Transverse colon (tissue), 4 donors: Measurements from ENCODE around the gene ATP1A4. TPM values are rescaled to one million over a fixed set of nuclear protein-coding genes. Genes with fewer than 3 reads are reported as not detected.

Experiments
- DNase-seq: peaks from one replicate; pipeline ENCODE4 v3.0.0-alpha.2; 2019
- H3K27ac ChIP-seq, 4 donors: fragments of 200-600 bp; sonication (generic); 2 replicates each; pipeline ENCODE4 v1.5.1; 2016 to 2018; ENCODE audit warnings: inconsistent platforms in 4 of 4
- H3K27me3 ChIP-seq: fragments of 200-600 bp; sonication (generic); 2 replicates; pipeline ENCODE4 v1.5.1; 2017; ENCODE audit warnings: inconsistent platforms
- H3K36me3 ChIP-seq, 4 donors: fragments of 200-600 bp; sonication (generic); 2 replicates each; pipeline ENCODE4 v1.5.1; 2017 to 2019; ENCODE audit warnings: inconsistent platforms in 4 of 4
- H3K4me1 ChIP-seq, 4 donors: fragments of 200-600 bp; sonication (generic); 2 replicates each; pipeline ENCODE4 v1.5.1; 2017 to 2020; ENCODE audit warnings: inconsistent platforms in 4 of 4
- H3K4me3 ChIP-seq, 4 donors: fragments of 200-600 bp; sonication (generic); 1 replicate in 1 of 4; 2 replicates in 3 of 4; pipeline versions ENCODE4 v1.5.1 to v1.6.1; 2017 to 2019; ENCODE audit warnings: inconsistent platforms in 4 of 4
- H3K9me3 ChIP-seq, 2 donors: fragments of 200-600 bp; sonication (generic); 2 replicates each; pipeline ENCODE4 v1.5.1; 2017 to 2019; ENCODE audit warnings: inconsistent platforms in 2 of 2
- CTCF ChIP-seq, 5 experiments: fragments of 200-600 bp in 3 of 5; fragments of 450-650 bp in 2 of 5; sonication (generic) in 3 of 5; IDR thresholded peaks; 1 replicate in 2 of 5; 2 replicates in 3 of 5; pipeline ENCODE4 v1.5.1; 2016 to 2017; ENCODE audit warnings: antibody characterized with exemption in 5 of 5, inconsistent platforms in 3 of 5, mild to moderate bottlenecking in 2 of 5, moderate library complexity in 1 of 5
- EP300 ChIP-seq: sonication (generic); formaldehyde crosslinking; IDR thresholded peaks from one replicate; pipeline ENCODE4 v1.6.1; 2017; ENCODE audit warnings: antibody characterized with exemption, low read depth
- POLR2A ChIP-seq: fragments of 450-650 bp; IDR thresholded peaks from one replicate; pipeline ENCODE4 v1.6.1; 2016; ENCODE audit warnings: antibody characterized with exemption, mild to moderate bottlenecking, moderate library complexity
- POLR2AphosphoS5 ChIP-seq, 3 donors: sonication (generic); formaldehyde crosslinking; IDR thresholded peaks; one replicate each; pipeline ENCODE4 v1.6.1; 2016; ENCODE audit warnings: antibody characterized with exemption in 3 of 3
- whole genome bisulfite sequencing, 2 donors: methylation state at CpG; one replicate each; pipeline ENCODE4 v1.1.5; 2018; ENCODE audit warnings: low coverage in 1 of 2; 5-methylcytosine and 5-hydroxymethylcytosine counted together
- in situ Hi-C, 4 donors: fragments of 200-750 bp; cut with MboI; loops; one replicate each; pipeline versions ENCODE4 v1.15.0 to v1.15.1; 2017; ENCODE audit warnings: low sequenced_read_pairs in 3 of 4, low pct_ligation_motif_present in 1 of 4, low pct_unique_long_range_greater_than_20kb in 1 of 4
- intact Hi-C: fragments of 100-400 bp; cut with DNase I; formaldehyde crosslinking; loops from one replicate; pipeline ENCODE4 v1.15.1; 2023; ENCODE audit warnings: low total_unique reads
- total RNA-seq, 4 donors: library from RNA; depleted of rRNA; stranded (reverse); fragments of >200 nt; gene quantifications; one replicate each; pipeline ENCODE4 v1.1.0, GENCODE V29; 2016

Gene ATP1A4
- total RNA-seq, 4 donors from 2014 or later: 0.20 TPM; not detected in 3

- Histone ChIP-seq H3K4me3 (no peak overlapping the region), H3K27me3 (no peaks in the 10 kb centered on the region), H3K36me3 (no peaks in the 10 kb centered on the region), H3K4me1 (peaks cover 0 to 13% (median 4%) of the 10 kb centered on the region in 4 donors), H3K9me3 (no peaks in the 10 kb centered on the region), H3K27ac (peak overlapping the region in 1 of 4 donors; percentile 12)
- DNase-seq: no peak
- intact Hi-C loops (no loop called here), in situ Hi-C loops (no loop called here)
- TF ChIP-seq POLR2A: no peak
- no peak for TF ChIP-seq EP300
- TF ChIP-seq CTCF (IDR thresholded peaks at IDR 0.05): no peak
- TF ChIP-seq POLR2AphosphoS5 (IDR thresholded peaks at IDR 0.05): no peak
- 89% methylated on average over 18 of the region's 18 CpGs; no CpG with 5 or more reads in 1 of the 2 donors for WGBS, 2 donors
These were observed 22.8 kb upstream of the ATP1A4 start for GRCh38 chr1:160128636-160129035.

GRCh38 chr1:160129046-160129445 lies 22.4 kb upstream of the ATP1A4 start:
- no peaks in the 10 kb centered on the region for H3K36me3 ChIP-seq
- DNase-seq: no peak
- no peaks in the 10 kb centered on the region for H3K9me3 ChIP-seq
- no peaks in the 10 kb centered on the region for H3K27me3 ChIP-seq
- TF ChIP-seq POLR2A (no peak), CTCF (IDR thresholded peaks at IDR 0.05) (no peak), EP300 (no peak), POLR2AphosphoS5 (IDR thresholded peaks at IDR 0.05) (no peak)
- no peak overlapping the region for H3K27ac ChIP-seq
- peaks cover 0 to 13% (median 4%) of the 10 kb centered on the region in 4 donors for H3K4me1 ChIP-seq
- intact Hi-C loops: no loop called here
- no peak overlapping the region for H3K4me3 ChIP-seq
- WGBS, 2 donors: 93% methylated on average over 5 of the region's 5 CpGs; no CpG with 5 or more reads in 1 of the 2 donors
- in situ Hi-C loops: no loop called here

DNA sequence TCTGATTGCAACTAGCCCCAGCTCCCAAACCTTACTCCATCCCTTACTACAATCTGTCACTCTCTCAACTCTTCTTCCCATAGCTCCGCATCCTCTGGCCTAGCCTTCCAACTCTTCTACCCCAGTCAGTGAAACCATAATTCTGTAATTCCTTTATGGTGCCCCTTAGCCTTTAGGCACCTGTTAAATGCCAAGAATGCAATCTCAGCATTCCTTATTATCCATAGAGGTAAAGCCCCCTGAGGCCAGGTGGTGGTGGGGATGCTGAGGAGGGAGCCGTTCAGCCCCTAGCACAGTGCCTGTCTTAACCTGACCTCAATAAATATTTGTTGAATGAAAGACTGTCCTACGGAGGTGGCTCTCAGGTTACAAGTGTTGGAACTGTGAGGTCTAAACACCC lies 21.8 kb upstream of the ATP1A4 start:
- DNase-seq: no peak
- H3K4me3 ChIP-seq: no peak overlapping the region
- no peak for TF ChIP-seq POLR2AphosphoS5 (IDR thresholded peaks at IDR 0.05)
- no peak for TF ChIP-seq POLR2A
- no peak for TF ChIP-seq EP300
- TF ChIP-seq CTCF (IDR thresholded peaks at IDR 0.05): no peak
- WGBS, 2 donors: 81% methylated on average over 3 of the region's 3 CpGs; no CpG with 5 or more reads in 1 of the 2 donors
- intact Hi-C loops: no loop called here
- peaks cover 0 to 9% (median 4%) of the 10 kb centered on the region in 4 donors for H3K4me1 ChIP-seq
- in situ Hi-C loops: no loop called here
- H3K27ac ChIP-seq: no peak overlapping the region
- no peaks in the 10 kb centered on the region for H3K9me3 ChIP-seq
- no peaks in the 10 kb centered on the region for H3K36me3 ChIP-seq
- H3K27me3 ChIP-seq: no peaks in the 10 kb centered on the region

- peaks cover 0 to 8% (median 3%) of the 10 kb centered on the region in 4 donors for H3K4me1 ChIP-seq
- DNase-seq: no peak
- no peak overlapping the region for H3K4me3 ChIP-seq
- TF ChIP-seq CTCF (IDR thresholded peaks at IDR 0.05): no peak
- TF ChIP-seq POLR2A: no peak
- no peak for TF ChIP-seq POLR2AphosphoS5 (IDR thresholded peaks at IDR 0.05)
- no peak for TF ChIP-seq EP300
- H3K9me3 ChIP-seq: no peaks in the 10 kb centered on the region
- in situ Hi-C loops: no loop called here
- H3K27ac ChIP-seq: no peak overlapping the region
- 84% methylated on average over 11 of the region's 11 CpGs; no CpG with 5 or more reads in 1 of the 2 donors for WGBS, 2 donors
- H3K27me3 ChIP-seq: no peaks in the 10 kb centered on the region
- intact Hi-C loops: no loop called here
- no peaks in the 10 kb centered on the region for H3K36me3 ChIP-seq
These were observed 21.4 kb upstream of the ATP1A4 start for GRCh38 chr1:160129966-160130365.
